ENCODE data around the gene BLOC1S5.

- TF ChIP-seq, protein P1, sequence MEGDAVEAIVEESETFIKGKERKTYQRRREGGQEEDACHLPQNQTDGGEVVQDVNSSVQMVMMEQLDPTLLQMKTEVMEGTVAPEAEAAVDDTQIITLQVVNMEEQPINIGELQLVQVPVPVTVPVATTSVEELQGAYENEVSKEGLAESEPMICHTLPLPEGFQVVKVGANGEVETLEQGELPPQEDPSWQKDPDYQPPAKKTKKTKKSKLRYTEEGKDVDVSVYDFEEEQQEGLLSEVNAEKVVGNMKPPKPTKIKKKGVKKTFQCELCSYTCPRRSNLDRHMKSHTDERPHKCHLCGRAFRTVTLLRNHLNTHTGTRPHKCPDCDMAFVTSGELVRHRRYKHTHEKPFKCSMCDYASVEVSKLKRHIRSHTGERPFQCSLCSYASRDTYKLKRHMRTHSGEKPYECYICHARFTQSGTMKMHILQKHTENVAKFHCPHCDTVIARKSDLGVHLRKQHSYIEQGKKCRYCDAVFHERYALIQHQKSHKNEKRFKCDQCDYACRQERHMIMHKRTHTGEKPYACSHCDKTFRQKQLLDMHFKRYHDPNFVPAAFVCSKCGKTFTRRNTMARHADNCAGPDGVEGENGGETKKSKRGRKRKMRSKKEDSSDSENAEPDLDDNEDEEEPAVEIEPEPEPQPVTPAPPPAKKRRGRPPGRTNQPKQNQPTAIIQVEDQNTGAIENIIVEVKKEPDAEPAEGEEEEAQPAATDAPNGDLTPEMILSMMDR (CRISPR knock-in tag; IDR thresholded peaks at IDR 0.05), result no peak
- TF ChIP-seq ZSCAN30 (CRISPR knock-in tag; IDR thresholded peaks at IDR 0.05), result no peak
- no peak for TF ChIP-seq ZNF543 (CRISPR knock-in tag; IDR thresholded peaks at IDR 0.05)
- no peak for TF ChIP-seq TAF1 (CRISPR knock-in tag; IDR thresholded peaks at IDR 0.05)
Observed at GRCh38 chr6:8077991-8078390, 13.8 kb upstream of the BLOC1S5 start.
